Measurements from ENCODE around the gene NPAS4. TPM values are rescaled to one million over a fixed set of nuclear protein-coding genes. Genes with fewer than 3 reads are reported as not detected.
A peak's percentile ranks its signal among the peaks of the same experiment; 100 is the strongest.

Gene NPAS4
- total RNA-seq, 3 donors from 2014 or later, result not detected

DNA sequence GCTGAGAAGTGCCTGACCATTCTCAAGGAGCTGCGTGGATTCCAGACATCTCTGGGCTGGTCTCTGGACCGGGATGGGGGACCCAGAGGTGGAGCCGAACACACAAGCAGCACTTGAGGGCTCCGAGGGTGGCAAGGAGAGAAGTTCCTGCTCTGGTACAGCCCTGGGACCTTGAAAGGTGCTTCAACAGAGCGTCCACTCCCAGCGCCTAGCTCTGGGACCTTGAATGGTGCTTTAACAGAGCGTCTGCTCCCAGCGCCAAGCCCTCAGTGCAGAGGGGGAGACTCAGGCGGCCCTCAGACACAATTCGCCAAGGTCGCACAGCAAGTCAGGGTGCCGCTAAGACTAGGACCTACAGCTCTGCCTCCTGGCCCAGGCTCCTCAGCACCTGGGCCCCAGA, 10.6 kb upstream of the NPAS4 start:
- H3K36me3 Mint-ChIP-seq (ENCODE audit: insufficient read depth), result no peaks in the 10 kb centered on the region
- peaks cover 2% of the 10 kb centered on the region for H3K4me1 Mint-ChIP-seq (ENCODE audit: low read depth)
- H3K27me3 Mint-ChIP-seq (ENCODE audit: low read depth), result peaks cover 43% of the 10 kb centered on the region
- ATAC-seq (no peak), DNase-seq (no peak)
- no peak overlapping the region for H3K4me3 Mint-ChIP-seq
- no peaks in the 10 kb centered on the region for H3K9me3 Mint-ChIP-seq

DNA sequence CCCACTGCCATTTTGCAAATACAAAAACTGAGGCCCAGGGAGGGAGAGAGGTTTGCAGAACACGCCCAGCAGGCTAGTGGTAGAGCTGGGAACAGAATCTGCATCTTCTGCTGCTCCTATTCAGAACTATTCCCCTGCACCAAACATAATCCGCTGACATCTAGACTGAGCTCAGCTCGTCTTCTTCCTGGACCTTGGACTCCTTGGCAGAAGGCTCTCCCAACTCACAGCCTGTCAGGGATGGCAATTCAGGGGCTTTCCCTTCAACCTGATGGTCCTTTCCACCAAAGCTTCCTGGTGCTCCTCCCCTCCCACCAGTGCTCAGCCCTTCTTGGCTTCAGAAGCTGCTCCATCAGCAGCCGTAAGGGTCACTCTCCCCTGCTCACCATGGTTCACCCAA, 9.5 kb upstream of the NPAS4 start:
- ATAC-seq, result no peak
- H3K27me3 Mint-ChIP-seq (ENCODE audit: low read depth), result peaks cover 47% of the 10 kb centered on the region
- H3K4me1 Mint-ChIP-seq (ENCODE audit: low read depth), result peaks cover 2% of the 10 kb centered on the region
- no peaks in the 10 kb centered on the region for H3K9me3 Mint-ChIP-seq
- H3K4me3 Mint-ChIP-seq, result no peak overlapping the region
- DNase-seq, result no peak
- H3K36me3 Mint-ChIP-seq (ENCODE audit: insufficient read depth), result no peaks in the 10 kb centered on the region

DNA sequence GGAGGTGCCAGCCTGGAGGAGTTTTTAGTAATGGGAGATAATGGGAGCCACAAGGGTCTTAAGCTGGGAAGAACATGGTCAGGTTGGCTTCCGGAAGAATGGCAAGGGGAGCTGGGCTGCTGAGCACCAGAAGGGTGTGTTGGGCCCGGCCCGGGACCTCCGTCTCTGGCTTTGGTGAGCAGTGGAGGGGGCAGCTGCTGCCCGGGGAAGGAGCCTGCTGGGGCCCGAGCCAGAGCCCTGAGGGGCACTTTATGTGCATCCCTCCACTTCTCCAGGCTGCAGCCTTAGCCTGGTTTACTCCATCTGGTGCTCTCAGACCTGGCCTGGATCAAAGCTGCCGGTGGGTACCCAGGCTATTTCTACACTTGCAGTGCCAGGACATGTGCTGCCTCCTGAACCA, 8.7 kb upstream of the NPAS4 start:
- Mint-ChIP-seq H3K4me3 (no peak overlapping the region), H3K9me3 (no peaks in the 10 kb centered on the region), H3K27me3 (ENCODE audit: low read depth) (peaks cover 55% of the 10 kb centered on the region), H3K4me1 (ENCODE audit: low read depth) (peaks cover 8% of the 10 kb centered on the region), H3K36me3 (ENCODE audit: insufficient read depth) (no peaks in the 10 kb centered on the region)
- no peak for ATAC-seq
- DNase-seq, result no peak

DNA sequence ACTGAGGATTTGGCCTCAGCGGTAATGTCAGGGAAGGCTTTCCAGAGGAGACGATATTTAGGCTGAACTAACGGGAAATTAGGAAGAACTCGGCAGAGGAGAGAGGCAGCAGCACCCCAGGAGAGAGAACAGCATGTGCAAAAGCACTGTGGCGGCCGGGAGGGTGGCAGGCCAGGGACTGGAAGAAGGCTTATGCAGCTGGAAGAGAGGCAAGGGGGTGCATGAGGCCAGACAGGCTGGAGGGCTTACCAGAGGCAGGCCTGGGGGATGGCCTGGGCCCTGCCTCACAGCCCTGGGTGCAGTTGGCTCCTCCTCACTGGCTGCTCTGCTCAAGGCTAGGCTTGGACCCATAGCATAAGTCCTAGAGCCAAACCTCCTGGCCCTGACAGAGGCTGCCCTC, 7.7 kb upstream of the NPAS4 start:
- peaks cover 66% of the 10 kb centered on the region for H3K27me3 Mint-ChIP-seq (ENCODE audit: low read depth)

DNA sequence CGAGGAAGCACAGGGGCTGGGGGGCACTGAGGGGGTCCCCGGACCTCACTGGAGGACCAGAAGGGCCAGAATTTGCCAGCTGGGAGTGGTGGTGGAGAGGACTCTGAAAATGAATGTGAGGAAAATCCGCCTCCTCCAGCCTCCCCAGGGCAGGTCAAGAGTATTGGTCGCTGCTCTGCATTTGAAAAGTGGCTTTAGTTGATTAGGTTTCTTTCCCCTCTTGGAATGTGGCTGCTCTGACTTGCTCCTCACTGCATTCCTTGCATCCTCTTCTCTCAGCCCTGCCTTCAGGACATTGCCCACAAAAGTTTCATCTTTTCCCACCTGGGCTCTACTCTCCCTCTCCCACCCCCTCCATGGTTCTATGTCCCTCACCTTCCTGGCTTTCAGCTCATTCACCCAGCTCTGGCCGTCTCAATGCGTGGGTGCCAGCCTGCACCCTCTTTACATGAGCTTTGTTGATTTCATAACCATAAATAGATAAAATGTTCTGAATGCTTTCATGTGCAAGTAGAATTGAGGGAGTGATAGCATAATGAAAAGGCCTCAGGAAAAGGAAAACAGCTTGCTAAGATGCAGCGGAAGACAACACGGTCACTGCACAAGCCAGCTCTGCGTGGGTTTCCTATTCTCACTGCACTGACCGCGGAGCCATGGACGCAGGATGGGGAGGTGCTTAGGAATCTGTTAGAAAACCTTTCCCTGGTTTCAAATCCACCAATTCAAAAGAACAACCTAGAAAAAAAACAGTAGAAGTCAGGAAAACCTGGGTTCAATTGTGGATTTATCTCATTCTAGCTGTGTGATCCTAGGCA, 6.5 kb upstream of the NPAS4 start:
- peaks cover 7% of the 10 kb centered on the region for H3K9me3 Mint-ChIP-seq
- H3K4me3 Mint-ChIP-seq, result no peak overlapping the region
- no peak for DNase-seq
- H3K4me1 Mint-ChIP-seq (ENCODE audit: low read depth), result peaks cover 27% of the 10 kb centered on the region
- H3K27me3 Mint-ChIP-seq (ENCODE audit: low read depth), result peaks cover 74% of the 10 kb centered on the region
- no peaks in the 10 kb centered on the region for H3K36me3 Mint-ChIP-seq (ENCODE audit: insufficient read depth)
- no peak for ATAC-seq

More for the DNA sequence above, 7.7 kb upstream of the NPAS4 start:
- no peaks in the 10 kb centered on the region for H3K36me3 Mint-ChIP-seq (ENCODE audit: insufficient read depth)
- H3K4me1 Mint-ChIP-seq (ENCODE audit: low read depth), result peaks cover 18% of the 10 kb centered on the region
- H3K4me3 Mint-ChIP-seq, result no peak overlapping the region
- peaks cover 3% of the 10 kb centered on the region for H3K9me3 Mint-ChIP-seq
- no peak for ATAC-seq
- no peak for DNase-seq

DNA sequence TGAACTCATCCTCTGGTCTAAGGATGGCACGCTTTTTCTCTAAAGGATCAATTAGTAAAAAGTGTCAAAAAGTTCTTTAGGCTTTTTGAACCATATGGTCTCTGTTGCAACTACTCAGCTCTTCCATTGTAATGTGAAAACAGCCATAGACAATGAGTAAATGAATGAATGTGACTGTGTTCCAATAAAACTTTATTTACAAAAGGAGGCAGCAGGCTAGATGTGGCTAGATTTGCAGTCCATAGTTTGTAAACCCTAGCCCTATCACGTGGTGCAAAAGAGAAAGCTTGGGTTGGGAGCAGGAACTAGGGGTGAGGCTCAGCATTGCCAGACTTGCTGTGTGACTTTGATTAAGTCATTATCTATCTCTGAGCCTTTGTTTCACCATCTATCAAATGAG, 5.4 kb upstream of the NPAS4 start:
- no peak for DNase-seq
- Mint-ChIP-seq H3K4me1 (ENCODE audit: low read depth) (peaks cover 28% of the 10 kb centered on the region), H3K36me3 (ENCODE audit: insufficient read depth) (no peaks in the 10 kb centered on the region), H3K4me3 (no peak overlapping the region), H3K9me3 (peaks cover 7% of the 10 kb centered on the region), H3K27me3 (ENCODE audit: low read depth) (peaks cover 69% of the 10 kb centered on the region)
- no peak for ATAC-seq

- H3K27me3 Mint-ChIP-seq (ENCODE audit: low read depth), result peaks cover 65% of the 10 kb centered on the region
- ATAC-seq (no peak), DNase-seq (no peak)
- H3K4me3 Mint-ChIP-seq, result no peak overlapping the region
- peaks cover 32% of the 10 kb centered on the region for H3K4me1 Mint-ChIP-seq (ENCODE audit: low read depth)
- no peaks in the 10 kb centered on the region for H3K36me3 Mint-ChIP-seq (ENCODE audit: insufficient read depth)
- H3K9me3 Mint-ChIP-seq, result peaks cover 7% of the 10 kb centered on the region
Measured at GRCh38 chr11:66417000-66417399, 3.8 kb upstream of the NPAS4 start.

DNA sequence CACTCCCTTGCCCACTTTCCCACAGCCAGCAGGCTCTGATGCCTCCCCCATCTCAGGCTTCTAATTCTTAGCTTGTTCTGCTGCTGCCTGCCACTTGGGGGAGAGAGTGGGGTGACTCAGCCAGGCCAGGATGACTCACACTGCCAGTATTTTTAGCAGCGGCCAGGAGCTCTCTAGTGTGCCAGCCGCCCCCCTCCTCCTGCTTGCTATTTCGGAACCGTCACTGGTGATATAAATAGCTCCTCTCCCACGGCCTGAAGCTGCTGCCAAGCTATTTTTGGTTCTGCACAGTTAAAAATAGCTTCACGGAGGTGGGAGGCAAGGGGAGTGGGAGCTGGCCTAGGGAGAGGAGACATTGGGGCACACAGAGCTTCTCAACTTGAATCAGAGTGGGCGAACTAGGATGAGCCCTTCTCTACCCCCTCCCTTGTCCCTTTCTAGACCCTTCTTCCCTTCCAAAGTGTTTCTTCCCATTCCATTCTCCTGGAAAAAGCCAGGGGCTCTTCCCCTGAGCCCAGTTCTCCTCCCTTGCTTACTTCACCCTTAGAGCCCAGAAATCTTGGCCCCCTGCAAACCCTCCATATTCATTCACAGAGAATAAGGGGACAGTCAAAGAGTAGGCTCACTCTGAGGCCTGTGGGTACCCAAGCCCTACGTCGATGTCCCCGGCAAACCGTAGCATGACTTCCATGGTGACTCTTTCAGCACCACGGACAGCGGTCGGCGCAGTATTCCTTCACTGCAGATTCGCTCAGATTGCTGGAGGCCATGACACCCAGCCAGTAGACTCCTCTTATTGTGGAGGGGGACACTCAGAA, 2.5 kb upstream of the NPAS4 start:
- peak overlapping the region; percentile 67 for H3K4me3 Mint-ChIP-seq
- no peaks in the 10 kb centered on the region for H3K36me3 Mint-ChIP-seq (ENCODE audit: insufficient read depth)
- peaks cover 32% of the 10 kb centered on the region for H3K4me1 Mint-ChIP-seq (ENCODE audit: low read depth)
- peak; percentile 87 to 91 for ATAC-seq
- peaks cover 7% of the 10 kb centered on the region for H3K9me3 Mint-ChIP-seq
- DNase-seq, result peak; percentile 49
- peaks cover 57% of the 10 kb centered on the region for H3K27me3 Mint-ChIP-seq (ENCODE audit: low read depth)

DNA sequence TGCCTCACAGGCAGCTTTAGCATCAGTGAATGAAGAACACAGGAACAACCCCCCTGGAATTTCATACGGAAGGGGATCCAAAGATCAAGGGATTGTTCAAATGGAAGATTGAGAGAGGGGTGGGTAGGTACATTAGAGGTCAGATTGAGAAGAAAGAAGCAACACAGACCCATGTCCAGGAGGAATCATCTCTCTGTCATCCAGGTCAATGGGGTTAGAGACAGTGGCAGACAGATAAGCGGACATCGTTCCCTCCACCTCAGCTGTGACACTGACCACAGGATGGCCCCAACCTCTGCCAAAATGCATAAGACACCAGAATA, 1.9 kb upstream of the NPAS4 start:
- H3K4me3 Mint-ChIP-seq, result no peak overlapping the region
- H3K9me3 Mint-ChIP-seq, result peaks cover 7% of the 10 kb centered on the region
- ATAC-seq (no peak), DNase-seq (no peak)
- H3K36me3 Mint-ChIP-seq (ENCODE audit: insufficient read depth), result no peaks in the 10 kb centered on the region
- peaks cover 32% of the 10 kb centered on the region for H3K4me1 Mint-ChIP-seq (ENCODE audit: low read depth)
- H3K27me3 Mint-ChIP-seq (ENCODE audit: low read depth), result peaks cover 53% of the 10 kb centered on the region

GRCh38 chr11:66419825-66420224, 1.0 kb upstream of the NPAS4 start:
- DNase-seq (no peak), ATAC-seq (no peak)
- Mint-ChIP-seq H3K4me3 (no peak overlapping the region), H3K9me3 (peaks cover 7% of the 10 kb centered on the region), H3K27me3 (ENCODE audit: low read depth) (peaks cover 46% of the 10 kb centered on the region), H3K36me3 (ENCODE audit: insufficient read depth) (no peaks in the 10 kb centered on the region), H3K4me1 (ENCODE audit: low read depth) (peaks cover 32% of the 10 kb centered on the region)

DNA sequence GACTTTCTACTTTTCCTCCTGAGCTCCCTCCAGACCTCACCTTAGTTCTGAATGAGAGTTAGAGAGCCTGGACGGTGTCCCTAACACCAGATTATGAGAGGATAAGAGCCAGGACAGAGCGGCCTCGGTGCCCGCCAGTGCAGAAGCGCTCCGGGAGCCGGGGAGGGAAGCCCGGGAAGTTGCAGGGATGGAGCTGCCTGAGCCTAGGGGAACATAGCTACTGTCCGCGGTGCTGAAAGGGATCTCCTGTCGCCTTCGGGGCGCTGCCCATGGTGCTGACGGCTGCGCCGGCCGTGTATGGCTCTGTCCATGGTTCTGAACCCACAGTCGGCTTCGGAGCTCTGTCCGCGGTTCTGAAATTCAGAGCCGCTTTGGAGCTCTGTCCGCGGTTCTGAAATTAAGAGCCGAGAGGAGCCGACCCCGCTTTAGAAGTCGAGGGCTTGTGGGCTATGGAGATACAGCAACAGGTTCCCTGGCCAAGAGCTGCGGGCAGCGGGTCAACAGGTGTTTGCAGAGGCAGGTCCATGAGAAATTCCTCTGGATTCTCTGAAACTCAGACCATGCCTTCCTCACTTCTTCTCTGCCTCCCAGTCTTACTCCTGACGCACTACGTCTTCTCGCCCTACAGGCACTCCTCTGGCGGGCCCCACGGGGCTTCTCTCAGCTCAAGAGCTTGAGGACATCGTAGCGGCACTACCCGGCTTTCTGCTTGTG, 814 bp downstream of the NPAS4 start:
- H3K9me3 Mint-ChIP-seq, result peaks cover 7% of the 10 kb centered on the region
- H3K4me1 Mint-ChIP-seq (ENCODE audit: low read depth), result peaks cover 30% of the 10 kb centered on the region
- no peaks in the 10 kb centered on the region for H3K36me3 Mint-ChIP-seq (ENCODE audit: insufficient read depth)
- no peak overlapping the region for H3K4me3 Mint-ChIP-seq
- peak; percentile 87 for DNase-seq
- ATAC-seq, result peak; percentile 59 to 63
- H3K27me3 Mint-ChIP-seq (ENCODE audit: low read depth), result peaks cover 31% of the 10 kb centered on the region

- Mint-ChIP-seq H3K9me3 (no peaks in the 10 kb centered on the region), H3K4me3 (no peak overlapping the region), H3K36me3 (ENCODE audit: insufficient read depth) (peaks cover 2% of the 10 kb centered on the region), H3K27me3 (ENCODE audit: low read depth) (peaks cover 4% of the 10 kb centered on the region), H3K4me1 (ENCODE audit: low read depth) (peaks cover 3% of the 10 kb centered on the region)
- DNase-seq (no peak), ATAC-seq (no peak)
Measured at GRCh38 chr11:66426314-66426713, 5.5 kb downstream of the NPAS4 start.

DNA sequence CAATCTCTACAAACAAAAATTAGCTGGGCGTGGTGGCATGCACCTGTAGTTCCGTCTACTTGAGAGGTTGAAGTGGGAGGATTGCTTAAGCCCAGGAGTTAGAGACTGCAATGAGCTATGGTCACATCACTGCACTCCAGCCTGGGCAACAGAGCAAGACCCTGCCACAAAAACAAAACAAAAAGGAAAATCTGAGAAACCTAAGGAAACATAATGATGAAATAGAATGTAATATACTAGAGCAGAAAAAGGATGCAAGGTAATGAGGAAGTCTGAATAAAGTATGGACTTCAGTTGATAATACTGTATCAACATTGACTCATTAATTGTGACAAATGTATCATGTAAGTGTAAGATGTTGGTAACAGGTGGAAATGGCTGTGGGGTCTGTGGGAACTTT, 8.1 kb downstream of the NPAS4 start:
- no peaks in the 10 kb centered on the region for H3K9me3 Mint-ChIP-seq
- peaks cover 5% of the 10 kb centered on the region for H3K36me3 Mint-ChIP-seq (ENCODE audit: insufficient read depth)
- H3K27me3 Mint-ChIP-seq (ENCODE audit: low read depth), result peaks cover 4% of the 10 kb centered on the region
- ATAC-seq (no peak), DNase-seq (no peak)
- H3K4me3 Mint-ChIP-seq, result no peak overlapping the region
- H3K4me1 Mint-ChIP-seq (ENCODE audit: low read depth), result no peaks in the 10 kb centered on the region

- Mint-ChIP-seq H3K27me3 (ENCODE audit: low read depth) (peaks cover 4% of the 10 kb centered on the region), H3K9me3 (no peaks in the 10 kb centered on the region), H3K4me1 (ENCODE audit: low read depth) (no peaks in the 10 kb centered on the region), H3K36me3 (ENCODE audit: insufficient read depth) (peaks cover 7% of the 10 kb centered on the region), H3K4me3 (no peak overlapping the region)
- DNase-seq (peak; percentile 73), ATAC-seq (peak; percentile 89 to 98)
Measured at GRCh38 chr11:66429983-66430602, 9.3 kb downstream of the NPAS4 start.

All from activated T-cell treated with anti-CD3 and anti-CD28 coated beads, Interleukin-2, amount 50 U/mL, for 4 hours (primary cell).